ENCODE data around the gene BBS5. TPM values are rescaled to one million over a fixed set of nuclear protein-coding genes. Genes with fewer than 3 reads are reported as not detected.

The BBS5 gene
- total RNA-seq, 1 donor from 2014 or later, result 8.2 TPM

DNA sequence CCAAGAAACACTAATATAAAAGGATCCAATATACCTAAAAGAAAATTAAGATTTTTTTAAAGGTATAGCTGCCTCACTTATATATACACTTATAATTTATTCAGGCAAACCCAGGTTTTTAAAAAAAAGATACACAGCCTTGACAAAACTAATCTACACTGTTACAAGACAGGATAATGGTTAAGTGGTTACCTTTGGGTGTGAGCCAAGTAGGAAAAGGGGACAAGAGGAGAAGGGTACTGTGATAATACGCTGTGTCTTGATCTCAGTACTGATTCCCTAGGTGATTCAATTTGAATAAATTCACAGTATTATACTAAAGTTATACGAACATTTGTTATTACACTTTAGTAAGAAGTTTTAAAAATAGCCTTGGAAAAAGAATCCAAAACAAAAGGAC lies 60.9 kb downstream of the BBS5 start:
- H3K4me3 Mint-ChIP-seq (ENCODE audit: low read depth), result no peak overlapping the region
- H3K36me3 Mint-ChIP-seq (ENCODE audit: insufficient read depth), result peaks cover 14% of the 10 kb centered on the region
- no peaks in the 10 kb centered on the region for H3K4me1 Mint-ChIP-seq (ENCODE audit: low read depth)
- H3K27ac Mint-ChIP-seq, result no peak overlapping the region
- H3K27me3 Mint-ChIP-seq, result no peaks in the 10 kb centered on the region
- DNase-seq (ENCODE audit: low spot score, unreplicated experiment), result no peak
- no peaks in the 10 kb centered on the region for H3K9me3 Mint-ChIP-seq (ENCODE audit: low read depth)
- no peak for TF ChIP-seq CTCF (IDR thresholded peaks at IDR 0.05; ENCODE audit: unreplicated experiment)

GRCh38 chr2:169542433-169542832 lies 63.1 kb downstream of the BBS5 start:
- H3K36me3 Mint-ChIP-seq (ENCODE audit: insufficient read depth), result peaks cover 9% of the 10 kb centered on the region
- no peaks in the 10 kb centered on the region for H3K27me3 Mint-ChIP-seq
- no peak overlapping the region for H3K4me3 Mint-ChIP-seq (ENCODE audit: low read depth)
- H3K9me3 Mint-ChIP-seq (ENCODE audit: low read depth), result no peaks in the 10 kb centered on the region
- DNase-seq (ENCODE audit: low spot score, unreplicated experiment), result no peak
- H3K4me1 Mint-ChIP-seq (ENCODE audit: low read depth), result no peaks in the 10 kb centered on the region
- no peak overlapping the region for H3K27ac Mint-ChIP-seq
- no peak for TF ChIP-seq CTCF (IDR thresholded peaks at IDR 0.05; ENCODE audit: unreplicated experiment)

- Mint-ChIP-seq H3K27me3 (no peaks in the 10 kb centered on the region), H3K4me1 (ENCODE audit: low read depth) (no peaks in the 10 kb centered on the region), H3K36me3 (ENCODE audit: insufficient read depth) (peaks cover 11% of the 10 kb centered on the region), H3K4me3 (ENCODE audit: low read depth) (no peak overlapping the region), H3K9me3 (ENCODE audit: low read depth) (no peaks in the 10 kb centered on the region), H3K27ac (no peak overlapping the region)
- TF ChIP-seq CTCF (IDR thresholded peaks at IDR 0.05; ENCODE audit: unreplicated experiment), result no peak
- DNase-seq (ENCODE audit: low spot score, unreplicated experiment), result no peak
Observed at GRCh38 chr2:169546756-169547155, 67.5 kb downstream of the BBS5 start.

Other genes with a start within 250 kb of the BBS5 start
- gene LRP2, start 117.0 kb upstream of the BBS5 start, total RNA-seq, result 42.2 and 44.4 TPM in 2 replicates
- 0.36 and 0.42 TPM in 2 replicates for gene KLHL41, start 30.2 kb downstream of the BBS5 start, total RNA-seq
- 45.7 and 46.4 TPM in 2 replicates for gene FASTKD1, start 94.4 kb downstream of the BBS5 start, total RNA-seq
- 62.1 and 66.5 TPM in 2 replicates for gene PPIG, start 104.9 kb downstream of the BBS5 start, total RNA-seq
- gene CFAP210, start 214.9 kb downstream of the BBS5 start, total RNA-seq, result 1.2 and 1.6 TPM in 2 replicates
- gene PHOSPHO2, start 215.0 kb downstream of the BBS5 start, total RNA-seq, result 13.5 and 17.3 TPM in 2 replicates

All from progenitor cell of endocrine pancreas (in vitro differentiated cells).